ENCODE measurements around the gene RBKS. TPM values are rescaled to one million over a fixed set of nuclear protein-coding genes. Genes with fewer than 3 reads are reported as not detected.

Gene RBKS
- polyA plus RNA-seq, 3 donors = 7.9 to 8.9 (median 8.2) TPM

DNA sequence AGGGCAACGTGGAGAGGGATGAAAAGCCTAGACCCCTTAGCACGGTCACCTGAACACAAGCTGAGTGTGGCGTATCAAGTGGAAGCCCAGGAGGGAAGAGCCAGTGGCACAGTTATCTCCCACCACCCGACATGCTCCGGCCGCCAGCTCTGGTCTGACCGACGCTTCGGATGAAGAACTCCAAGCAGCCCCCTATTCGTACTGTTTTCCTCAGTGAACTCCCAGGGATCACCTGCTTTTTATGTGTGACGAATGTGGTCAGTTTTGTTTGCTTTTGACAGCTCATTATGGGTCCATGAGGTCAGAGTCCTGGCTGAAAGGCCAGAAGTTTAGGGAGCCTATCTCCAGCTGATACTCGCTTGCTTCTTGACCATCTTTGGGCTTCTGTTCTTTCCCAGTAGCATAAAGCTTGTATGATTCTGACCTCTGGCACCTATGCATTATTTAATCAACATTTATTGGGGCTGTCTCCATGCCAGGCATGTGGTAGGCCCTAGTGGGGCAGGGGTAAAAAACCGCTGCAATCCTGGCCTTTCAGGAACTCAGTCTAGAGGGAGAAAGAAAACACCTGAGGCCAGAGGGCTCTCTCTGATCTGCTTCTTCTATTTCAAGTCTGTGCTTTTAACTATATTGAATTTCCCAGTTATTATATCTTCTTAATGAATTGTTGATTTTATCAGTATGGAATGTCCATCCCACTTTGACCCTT lies 151.7 kb downstream of the RBKS start:
- DNase-seq (ENCODE audit: low read depth in 3 of 3, low spot score in 2 of 3) = no peak

DNA sequence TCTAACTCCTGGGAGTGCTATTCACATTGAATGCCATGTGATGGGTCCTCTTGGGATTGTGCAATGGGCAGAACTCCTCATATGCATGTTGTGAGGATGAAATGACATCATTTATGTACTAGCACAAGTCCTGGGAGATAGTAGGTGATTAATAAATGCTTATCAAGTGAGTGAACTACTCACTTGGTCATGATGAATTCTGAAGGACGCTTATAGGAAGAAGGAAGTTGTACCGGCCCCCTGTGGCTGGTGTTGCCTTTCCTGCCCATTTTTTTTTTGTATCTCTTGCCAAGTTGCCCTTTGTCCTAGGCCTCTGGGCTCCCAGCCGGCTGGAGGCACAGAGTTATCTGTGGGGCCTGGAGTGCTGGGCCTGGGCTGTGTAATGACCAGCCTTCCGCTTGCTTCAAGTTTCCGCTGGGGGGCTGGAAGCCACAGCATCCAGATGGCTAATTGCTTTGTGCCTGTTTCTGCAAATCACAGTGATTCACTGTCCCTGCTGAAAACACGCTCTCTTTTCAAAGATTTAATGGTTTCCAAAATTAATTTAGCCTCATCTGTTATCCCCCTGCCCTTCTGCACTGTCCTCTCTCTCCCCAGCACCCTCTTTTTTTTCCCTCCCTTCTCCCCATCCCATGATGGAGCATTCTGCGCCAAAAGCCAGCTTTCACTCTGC lies 152.4 kb downstream of the RBKS start:
- DNase-seq (ENCODE audit: low read depth in 3 of 3, low spot score in 2 of 3) = no peak

DNA sequence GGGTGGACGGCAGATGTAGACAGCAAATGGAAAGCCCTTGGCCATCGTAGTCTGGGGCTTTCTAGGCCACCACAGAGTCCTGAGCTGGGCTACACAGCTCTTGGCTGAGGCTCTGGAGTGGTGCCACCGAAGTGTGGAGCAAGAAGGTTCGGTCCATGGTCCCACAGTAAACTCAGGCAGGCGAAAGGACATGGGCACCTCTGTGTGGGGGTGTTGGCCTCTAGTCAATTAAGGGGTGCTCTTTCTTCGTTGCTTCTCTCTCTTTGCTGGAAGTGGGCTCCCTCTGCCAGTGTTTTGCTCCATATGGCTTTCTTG lies 153.3 kb downstream of the RBKS start:
- no peak for DNase-seq (ENCODE audit: low read depth in 3 of 3, low spot score in 2 of 3)

DNA sequence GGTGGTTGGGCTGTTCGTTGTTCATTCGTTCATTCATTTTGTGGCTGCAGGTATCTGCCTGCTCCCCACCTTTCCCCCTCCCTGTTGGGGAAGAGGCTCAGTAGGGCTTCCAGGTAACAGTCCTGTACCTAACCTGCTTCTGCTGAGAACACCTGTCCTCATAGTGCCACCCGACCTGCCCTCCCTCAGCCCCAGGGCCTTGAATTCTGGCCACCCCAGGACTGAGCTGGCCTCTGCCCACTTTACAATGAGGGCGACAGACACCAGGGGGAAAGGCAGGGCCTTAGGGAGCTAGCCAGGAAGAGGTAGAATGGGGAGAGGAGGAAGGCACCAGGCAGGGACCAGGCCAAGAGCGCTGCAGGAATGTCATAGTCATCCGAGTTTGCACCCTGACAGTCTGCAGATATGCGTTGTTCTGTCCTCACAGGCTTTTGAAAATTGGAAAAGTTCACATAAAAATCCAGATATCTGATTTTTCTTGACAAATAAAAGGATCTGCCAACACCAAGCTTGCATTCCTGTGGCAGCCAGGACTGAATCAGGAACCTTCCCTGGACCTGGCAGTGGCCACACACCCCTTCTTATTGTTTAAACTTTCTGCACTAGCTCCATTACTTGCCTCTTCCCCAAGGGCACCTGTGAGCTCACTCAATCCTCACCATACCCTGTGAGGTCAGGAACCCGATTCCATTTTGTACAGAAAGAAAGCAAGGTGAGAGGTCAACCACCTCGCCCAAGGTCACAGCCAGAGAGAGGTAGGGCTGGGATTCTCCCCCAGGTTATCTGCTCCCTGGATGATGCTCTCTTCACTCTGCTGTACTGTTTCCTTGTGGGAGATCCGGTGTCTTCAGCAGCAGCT lies 153.9 kb downstream of the RBKS start:
- DNase-seq (ENCODE audit: low read depth in 3 of 3, low spot score in 2 of 3) = no peak

DNA sequence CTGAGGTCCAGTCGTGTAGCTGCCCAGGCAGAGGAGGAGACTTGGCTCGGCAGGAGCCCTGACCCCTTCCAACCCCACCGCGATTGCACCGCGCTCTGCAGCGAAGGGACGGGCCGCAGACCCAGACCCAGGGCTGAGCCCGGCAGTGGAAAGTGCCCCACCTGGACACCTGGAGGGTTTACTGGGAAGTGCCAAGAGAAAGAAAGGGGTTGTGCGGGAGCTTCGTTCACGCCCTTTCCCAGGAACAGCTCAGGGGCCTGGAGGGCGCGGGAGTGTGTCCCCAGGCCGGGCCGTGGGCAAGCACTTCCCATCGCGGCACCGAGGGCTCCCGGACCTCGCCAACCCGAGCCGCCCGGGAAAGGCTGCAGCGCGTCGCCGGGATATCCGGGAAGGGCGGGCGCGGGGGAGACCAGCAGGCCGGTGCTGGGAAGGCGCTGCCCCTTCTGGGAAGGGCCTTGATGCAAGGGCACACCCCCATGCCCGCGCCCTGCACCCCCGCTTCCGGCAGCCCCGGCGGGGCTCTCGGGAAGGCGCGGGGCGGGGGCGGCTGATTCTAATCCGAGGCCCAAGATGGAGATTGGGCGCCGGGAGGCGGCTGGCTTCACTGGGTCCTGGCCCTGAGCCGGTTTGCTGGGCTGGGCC lies 154.8 kb downstream of the RBKS start:
- no peak for DNase-seq (ENCODE audit: low read depth in 3 of 3, low spot score in 2 of 3)

DNA sequence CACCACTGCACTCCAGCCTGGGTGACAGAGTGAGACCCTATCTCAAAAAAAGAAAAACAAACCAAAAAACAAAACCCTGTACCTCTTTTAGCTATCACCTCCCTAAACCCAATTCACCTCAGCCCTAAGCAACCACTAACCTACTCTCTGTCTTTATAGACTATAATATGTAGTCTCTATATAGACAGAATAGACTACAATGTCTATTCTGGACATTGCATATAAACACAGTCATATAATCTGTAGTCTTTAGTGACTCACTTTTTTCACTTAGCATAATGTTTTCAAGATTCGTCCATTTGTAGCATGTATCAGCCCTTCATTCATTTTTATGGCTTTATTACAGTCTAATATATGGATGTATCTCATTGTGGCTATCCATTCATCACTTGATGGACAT lies 155.9 kb downstream of the RBKS start:
- DNase-seq (ENCODE audit: low read depth in 3 of 3, low spot score in 2 of 3) = no peak

Other genes starting within 250 kb of the RBKS start
- 10 to 100 TPM; 51.1 to 57.4 (median 53.9) TPM for gene SUPT7L, start 226.8 kb downstream of the RBKS start, polyA plus RNA-seq (ENCODE audit: insufficient read length in 3 of 3)
- 10 to 100 TPM; 32.5 to 33.6 (median 33.6) TPM for gene SLC4A1AP, start 226.5 kb downstream of the RBKS start, polyA plus RNA-seq (ENCODE audit: insufficient read length in 3 of 3)
- gene MRPL33, start 118.7 kb downstream of the RBKS start, polyA plus RNA-seq (ENCODE audit: insufficient read length in 3 of 3) = 100 to 1,000 TPM; 182 to 196 (median 183) TPM
- 10 to 100 TPM; 55.5 to 58.9 (median 57.2) TPM for gene BABAM2, start 342 bp upstream of the RBKS start, polyA plus RNA-seq (ENCODE audit: insufficient read length in 3 of 3)